Measurements from ENCODE around the gene VTCN1.

- TF ChIP-seq, protein P1, sequence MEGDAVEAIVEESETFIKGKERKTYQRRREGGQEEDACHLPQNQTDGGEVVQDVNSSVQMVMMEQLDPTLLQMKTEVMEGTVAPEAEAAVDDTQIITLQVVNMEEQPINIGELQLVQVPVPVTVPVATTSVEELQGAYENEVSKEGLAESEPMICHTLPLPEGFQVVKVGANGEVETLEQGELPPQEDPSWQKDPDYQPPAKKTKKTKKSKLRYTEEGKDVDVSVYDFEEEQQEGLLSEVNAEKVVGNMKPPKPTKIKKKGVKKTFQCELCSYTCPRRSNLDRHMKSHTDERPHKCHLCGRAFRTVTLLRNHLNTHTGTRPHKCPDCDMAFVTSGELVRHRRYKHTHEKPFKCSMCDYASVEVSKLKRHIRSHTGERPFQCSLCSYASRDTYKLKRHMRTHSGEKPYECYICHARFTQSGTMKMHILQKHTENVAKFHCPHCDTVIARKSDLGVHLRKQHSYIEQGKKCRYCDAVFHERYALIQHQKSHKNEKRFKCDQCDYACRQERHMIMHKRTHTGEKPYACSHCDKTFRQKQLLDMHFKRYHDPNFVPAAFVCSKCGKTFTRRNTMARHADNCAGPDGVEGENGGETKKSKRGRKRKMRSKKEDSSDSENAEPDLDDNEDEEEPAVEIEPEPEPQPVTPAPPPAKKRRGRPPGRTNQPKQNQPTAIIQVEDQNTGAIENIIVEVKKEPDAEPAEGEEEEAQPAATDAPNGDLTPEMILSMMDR (IDR thresholded peaks at IDR 0.05): no peak
- no peak for TF ChIP-seq POLR2A (IDR thresholded peaks at IDR 0.05)
- no peak for TF ChIP-seq EP300 (IDR thresholded peaks at IDR 0.05)
Observed at GRCh38 chr1:117114877-117115276, 95.8 kb downstream of the VTCN1 start.

All from suprapubic skin (tissue), 3 donors.